CD14-positive monocyte (primary cell): ENCODE results near the gene ATXN1. TPM values are rescaled to one million over a fixed set of nuclear protein-coding genes. Genes with fewer than 3 reads are reported as not detected.

Source experiments
- DNase-seq, 3 donors: peaks; one replicate each; pipeline ENCODE4 v3.0.0-alpha.2; 2011 to 2022
- H2AFZ ChIP-seq: 2 replicates; pipeline ENCODE4 v1.6.0; 2012; ENCODE audit warnings: mild to moderate bottlenecking, low read depth, low read length, inconsistent platforms; ENCODE audit not compliant: insufficient read depth, poor library complexity, severe bottlenecking
- H3K27ac ChIP-seq, 2 donors: 1 replicate in 1 of 2; 2 replicates in 1 of 2; pipeline ENCODE4 v1.5.1; 2012 to 2013; ENCODE audit warnings: low read length in 2 of 2, control low read depth in 1 of 2, inconsistent platforms in 1 of 2, low read depth in 1 of 2, mild to moderate bottlenecking in 1 of 2
- H3K27me3 ChIP-seq, 2 donors: one replicate each; pipeline versions ENCODE4 v1.6.0 to v1.6.1; 2011 to 2013; ENCODE audit warnings: low read length in 2 of 2; ENCODE audit not compliant: control insufficient read depth in 2 of 2, insufficient read depth in 2 of 2
- H3K36me3 ChIP-seq, 2 donors: replicated peaks in 1 of 2; 1 replicate in 1 of 2; 2 replicates in 1 of 2; pipeline versions ENCODE4 v1.5.1 to v1.6.1; 2012 to 2013; ENCODE audit warnings: low read length in 2 of 2, control low read depth in 1 of 2, inconsistent platforms in 1 of 2, mild to moderate bottlenecking in 1 of 2; ENCODE audit not compliant: insufficient read depth in 2 of 2, control insufficient read depth in 1 of 2
- H3K4me1 ChIP-seq, 2 donors: 1 replicate in 1 of 2; 2 replicates in 1 of 2; pipeline versions ENCODE4 v1.5.1 to v1.6.1; 2012 to 2013; ENCODE audit warnings: low read length in 2 of 2, control low read depth in 1 of 2, inconsistent platforms in 1 of 2, mild to moderate bottlenecking in 1 of 2, moderate library complexity in 1 of 2; ENCODE audit not compliant: insufficient read depth in 2 of 2, control insufficient read depth in 1 of 2
- H3K4me2 ChIP-seq: replicated peaks from 2 replicates; pipeline ENCODE3; 2012; ENCODE audit warnings: low read length, moderate library complexity, mild to moderate bottlenecking; ENCODE audit not compliant: poor library complexity, severe bottlenecking; ENCODE audit errors: extremely low read depth
- H3K4me3 ChIP-seq, 3 experiments: fragments of 200-600 bp in 1 of 3; sonication (generic) in 1 of 3; replicated peaks in 1 of 3; 1 replicate in 2 of 3; 2 replicates in 1 of 3; pipeline ENCODE4 v1.5.1; 2011 to 2013; ENCODE audit warnings: low read length in 3 of 3, mild to moderate bottlenecking in 3 of 3, control low read depth in 2 of 3, low read depth in 2 of 3, inconsistent platforms in 1 of 3, moderate library complexity in 1 of 3
- H3K79me2 ChIP-seq: 2 replicates; pipeline ENCODE4 v1.6.0; 2012; ENCODE audit warnings: mild to moderate bottlenecking, control low read depth, inconsistent platforms, low read length, moderate library complexity; ENCODE audit not compliant: insufficient read depth
- H3K9ac ChIP-seq: 2 replicates; pipeline ENCODE4 v1.6.0; 2017; ENCODE audit warnings: low read length, mild to moderate bottlenecking; ENCODE audit not compliant: insufficient read depth, poor library complexity, severe bottlenecking
- H3K9me3 ChIP-seq, 2 donors: replicated peaks in 1 of 2; 1 replicate in 1 of 2; 2 replicates in 1 of 2; pipeline versions ENCODE4 v1.5.1 to v1.6.1; 2012 to 2013; ENCODE audit warnings: low read length in 2 of 2, control low read depth in 1 of 2; ENCODE audit not compliant: control insufficient read depth in 1 of 2, insufficient read depth in 1 of 2
- H4K20me1 ChIP-seq: 2 replicates; pipeline ENCODE4 v1.6.0; 2012; ENCODE audit warnings: mild to moderate bottlenecking, low read length, control low read depth, moderate library complexity; ENCODE audit not compliant: insufficient read depth
- H3K27ac Mint-ChIP-seq, 7 donors: one replicate each; pipeline ENCODE4 v1.8.0; 2020; ENCODE audit warnings: mild to moderate bottlenecking in 7 of 7, mixed read lengths in 7 of 7, moderate library complexity in 6 of 7, inconsistent platforms in 2 of 7
- H3K27me3 Mint-ChIP-seq, 3 donors: one replicate each; pipeline ENCODE4 v1.8.0; 2021 to 2022; ENCODE audit warnings: low read depth in 3 of 3, mild to moderate bottlenecking in 3 of 3, mixed read lengths in 3 of 3, moderate library complexity in 3 of 3, inconsistent platforms in 1 of 3
- H3K36me3 Mint-ChIP-seq, 2 donors: one replicate each; pipeline ENCODE4 v1.8.0; 2020; ENCODE audit warnings: mixed read lengths in 2 of 2, inconsistent platforms in 1 of 2, mild to moderate bottlenecking in 1 of 2
- H3K4me1 Mint-ChIP-seq: one replicate; pipeline ENCODE4 v1.8.0; 2020; ENCODE audit warnings: mild to moderate bottlenecking, mixed read lengths
- H3K4me3 Mint-ChIP-seq, 2 donors: one replicate each; pipeline ENCODE4 v1.8.0; 2020; ENCODE audit warnings: mild to moderate bottlenecking in 2 of 2, mixed read lengths in 2 of 2, moderate library complexity in 1 of 2
- H3K9me3 Mint-ChIP-seq, 7 donors: one replicate each; pipeline ENCODE4 v1.8.0; 2020 to 2022; ENCODE audit warnings: mixed read lengths in 7 of 7, mild to moderate bottlenecking in 6 of 7, moderate library complexity in 6 of 7, inconsistent platforms in 2 of 7
- CTCF ChIP-seq: fragments of 200-600 bp; IDR thresholded peaks from one replicate; pipeline ENCODE4 v1.8.0; 2022; ENCODE audit warnings: antibody characterized with exemption, mild to moderate bottlenecking
- WGBS: methylation state at CpG from one replicate; pipeline ENCODE4 v1.1.5; 2013; ENCODE audit warnings: missing lambda C conversion rate; ENCODE audit not compliant: insufficient coverage; 5-methylcytosine and 5-hydroxymethylcytosine counted together
- intact Hi-C, 2 donors: fragments of 100-400 bp; cut with micrococcal nuclease; formaldehyde crosslinking; loops; one replicate each; pipeline versions ENCODE4 v1.15.0 to v1.15.1; 2023
- polyA plus RNA-seq, 3 donors: library from polyadenylated mRNA; depleted of rRNA in 1 of 3; unstranded in 2 of 3; stranded (reverse) in 1 of 3; fragments of 300-500 nt in 2 of 3; fragments of >200 nt in 1 of 3; fragmentation: Illumina TruSeq in 2 of 3; gene quantifications; 1 replicate in 2 of 3; 2 replicates in 1 of 3; pipeline ENCODE4 v1.2.3, GENCODE V29; 2012 to 2021

ATXN1 gene
- polyA plus RNA-seq, 3 donors: 8.8 to 19.1 (median 10.9) TPM

DNA sequence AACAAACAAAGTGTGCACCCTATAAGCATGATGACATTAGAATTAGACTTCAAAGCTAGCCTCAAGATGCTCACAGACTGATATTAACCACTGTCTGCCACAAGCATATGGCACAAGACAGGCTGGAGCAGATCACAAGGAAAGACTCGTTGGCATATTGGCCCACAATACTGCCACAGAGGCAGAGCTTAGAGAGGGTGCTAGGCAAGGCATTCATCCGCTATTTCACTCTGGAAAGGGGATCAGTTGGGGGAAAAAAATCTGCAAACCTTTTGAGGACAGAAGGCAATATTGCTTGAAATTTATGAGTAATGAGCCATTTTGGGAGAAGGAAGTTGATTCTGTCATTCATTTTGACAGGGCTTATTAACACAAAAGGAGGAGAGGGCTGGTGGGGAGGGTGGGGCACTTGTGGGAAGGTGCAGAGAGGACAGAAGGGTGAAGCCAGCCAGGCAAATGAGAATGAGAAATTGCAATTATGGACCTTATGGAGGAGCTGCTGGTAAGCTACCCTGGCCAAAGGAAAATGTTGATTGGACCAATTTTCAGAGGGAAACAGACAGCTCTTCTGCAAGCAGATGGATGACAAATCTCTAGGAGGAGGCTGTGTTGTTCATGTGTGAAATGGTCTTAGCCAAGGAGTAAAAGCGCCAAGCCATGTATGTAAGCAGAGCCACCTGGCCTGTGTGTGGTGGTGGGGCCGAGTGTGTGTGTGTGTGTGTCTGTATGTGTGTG lies 335.2 kb downstream of the ATXN1 start:
- no peaks in the 10 kb centered on the region for H3K79me2 ChIP-seq
- peaks cover 6% of the 10 kb centered on the region for H4K20me1 ChIP-seq
- peak overlapping the region in 2 of 7 donors; percentile 14 to 32 for H3K27ac Mint-ChIP-seq
- H3K4me3 ChIP-seq: no peak overlapping the region
- H2AFZ ChIP-seq: no peak overlapping the region
- H3K9me3 ChIP-seq: no peaks in the 10 kb centered on the region
- 100% methylated on average over 2 of the region's 4 CpGs for WGBS
- peaks cover 0 to 11% of the 10 kb centered on the region in 2 donors for H3K36me3 ChIP-seq
- no peaks in the 10 kb centered on the region for H3K9me3 Mint-ChIP-seq
- intact Hi-C loops: no loop called here
- no peak overlapping the region for H3K9ac ChIP-seq
- peaks cover 7% of the 10 kb centered on the region for H3K4me1 Mint-ChIP-seq
- H3K4me2 ChIP-seq: no peak overlapping the region
- no peak overlapping the region for H3K27ac ChIP-seq
- peaks cover 0 to 4% (median 2%) of the 10 kb centered on the region in 3 donors for H3K27me3 Mint-ChIP-seq
- peaks cover 18 to 27% of the 10 kb centered on the region in 2 donors for H3K36me3 Mint-ChIP-seq
- H3K27me3 ChIP-seq: no peaks in the 10 kb centered on the region
- no peak for TF ChIP-seq CTCF
- DNase-seq: no peak
- no peaks in the 10 kb centered on the region for H3K4me1 ChIP-seq
- H3K4me3 Mint-ChIP-seq: no peak overlapping the region

GRCh38 chr6:16421462-16421960 lies 339.7 kb downstream of the ATXN1 start:
- Histone ChIP-seq H3K4me2 (no peak overlapping the region), H3K4me3 (no peak overlapping the region), H3K27me3 (no peaks in the 10 kb centered on the region), H3K36me3 (no peaks in the 10 kb centered on the region), H2AFZ (no peak overlapping the region), H3K79me2 (no peaks in the 10 kb centered on the region), H3K27ac (no peak overlapping the region), H3K9ac (no peak overlapping the region), H4K20me1 (peaks cover 5% of the 10 kb centered on the region), H3K9me3 (no peaks in the 10 kb centered on the region), H3K4me1 (no peaks in the 10 kb centered on the region)
- no peak for TF ChIP-seq CTCF
- intact Hi-C loops: no loop called here
- Mint-ChIP-seq H3K27me3 (peaks cover 0 to 4% (median 2%) of the 10 kb centered on the region in 3 donors), H3K36me3 (peaks cover 2 to 5% of the 10 kb centered on the region in 2 donors), H3K27ac (peak overlapping the region in 1 of 7 donors; percentile 71), H3K9me3 (no peaks in the 10 kb centered on the region), H3K4me3 (no peak overlapping the region), H3K4me1 (peaks cover 10% of the 10 kb centered on the region)
- WGBS: 97% methylated on average over 5 of the region's 6 CpGs
- no peak for DNase-seq
